Articular chondrocyte of knee joint (primary cell): Measurements from ENCODE around the gene WDR43. TPM values are rescaled to one million over a fixed set of nuclear protein-coding genes. Genes with fewer than 3 reads are reported as not detected.

ENCODE experiments used
- small RNA-seq: library from RNA; depleted of rRNA; stranded (forward); fragments of <200 nt; gene quantifications from one replicate; pipeline ENCODE3, GENCODE V24; 2012
- total RNA-seq: library from RNA; depleted of rRNA; stranded (reverse); fragments of >200 nt; gene quantifications from 2 replicates; pipeline ENCODE4 v1.2.3, GENCODE V29; 2012

The WDR43 gene, protein sequence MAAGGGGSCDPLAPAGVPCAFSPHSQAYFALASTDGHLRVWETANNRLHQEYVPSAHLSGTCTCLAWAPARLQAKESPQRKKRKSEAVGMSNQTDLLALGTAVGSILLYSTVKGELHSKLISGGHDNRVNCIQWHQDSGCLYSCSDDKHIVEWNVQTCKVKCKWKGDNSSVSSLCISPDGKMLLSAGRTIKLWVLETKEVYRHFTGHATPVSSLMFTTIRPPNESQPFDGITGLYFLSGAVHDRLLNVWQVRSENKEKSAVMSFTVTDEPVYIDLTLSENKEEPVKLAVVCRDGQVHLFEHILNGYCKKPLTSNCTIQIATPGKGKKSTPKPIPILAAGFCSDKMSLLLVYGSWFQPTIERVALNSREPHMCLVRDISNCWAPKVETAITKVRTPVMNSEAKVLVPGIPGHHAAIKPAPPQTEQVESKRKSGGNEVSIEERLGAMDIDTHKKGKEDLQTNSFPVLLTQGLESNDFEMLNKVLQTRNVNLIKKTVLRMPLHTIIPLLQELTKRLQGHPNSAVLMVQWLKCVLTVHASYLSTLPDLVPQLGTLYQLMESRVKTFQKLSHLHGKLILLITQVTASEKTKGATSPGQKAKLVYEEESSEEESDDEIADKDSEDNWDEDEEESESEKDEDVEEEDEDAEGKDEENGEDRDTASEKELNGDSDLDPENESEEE
- 62.3 and 63.0 TPM in 2 replicates for total RNA-seq

DNA sequence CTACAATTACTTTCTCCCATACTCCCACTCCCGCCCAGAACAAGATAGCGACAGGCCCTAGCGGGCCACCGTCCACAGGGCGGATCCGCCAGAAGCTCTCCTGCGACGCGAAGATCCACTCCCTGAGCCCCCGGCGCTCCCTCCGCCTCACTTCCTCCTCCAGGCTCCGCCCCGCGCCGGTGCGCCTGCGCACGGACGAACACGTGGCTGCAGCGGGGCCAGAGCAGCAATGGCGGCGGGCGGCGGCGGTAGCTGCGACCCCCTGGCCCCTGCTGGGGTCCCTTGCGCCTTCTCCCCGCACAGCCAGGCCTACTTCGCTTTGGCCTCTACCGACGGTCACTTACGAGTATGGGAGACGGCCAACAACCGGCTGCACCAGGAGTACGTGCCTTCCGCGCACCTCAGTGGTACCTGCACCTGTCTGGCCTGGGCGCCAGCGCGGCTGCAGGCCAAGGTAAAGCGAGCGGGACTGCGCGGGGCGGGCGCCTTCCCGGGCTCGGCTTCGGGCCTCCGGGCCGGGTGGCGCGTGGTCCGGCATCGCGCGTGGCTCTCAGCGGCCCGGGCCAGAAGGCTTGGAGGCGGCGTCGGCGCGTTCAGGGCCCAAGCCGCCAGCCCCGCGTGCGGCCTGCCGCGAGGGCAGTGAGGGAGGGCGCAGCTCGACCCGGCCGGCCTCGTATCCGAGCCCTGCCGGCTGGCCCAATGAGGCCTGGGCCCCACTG, at the start of gene WDR43:
Gene WDR43, plus strand, starts transcription at position 198 of the 719 bp plus-strand sequence. Its CDS starts 32 bp downstream, at position 230.

GRCh38 chr2:28870146-28870891, 24.1 kb upstream of the WDR43 start, which contains the start of gene TRMT61B:
TRMT61B (minus strand) TSS chr2:28870309; CDS start chr2:28870277, 32 bp downstream.

DNA sequence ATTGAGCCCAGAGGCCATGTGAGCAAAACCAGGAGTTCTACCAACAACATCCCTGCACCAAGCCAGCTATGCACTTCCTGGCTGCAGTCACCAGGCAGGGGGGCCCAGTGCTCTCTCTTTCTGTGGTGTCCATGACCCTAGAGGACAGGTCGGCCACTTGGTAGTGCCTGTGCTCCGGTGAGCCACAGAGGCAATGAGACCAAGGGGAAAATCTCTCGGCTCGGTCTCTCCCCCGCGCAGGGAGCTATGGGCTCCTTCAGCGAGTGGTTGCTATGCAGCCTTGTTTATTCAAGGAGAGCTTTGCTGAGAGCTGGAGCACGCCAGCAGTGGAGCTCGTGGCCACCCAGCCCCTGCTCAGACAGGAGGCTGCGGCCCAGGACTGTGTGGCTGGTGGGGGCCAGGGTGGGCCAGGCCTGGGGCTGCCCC, 86.6 kb downstream of the WDR43 start, which contains the start of gene TOGARAM2:
Gene TOGARAM2, plus strand, starts transcription at position 283 of the 426 bp plus-strand sequence. CDS start 13,537 bp downstream, outside the sequence.

Small RNA genes within 50 kb of the gene (small RNA-seq; reads per million reads assigned to genes)
- gene RF00019 (not detected), gene SNORD53 (15.6 reads per million, percentile 95 among the genes with 10 or more reads in this experiment), gene SNORD53B (9.5 reads per million, percentile 94 among the genes with 10 or more reads in this experiment), gene SNORD92 (4.8 reads per million, percentile 90 among the genes with 10 or more reads in this experiment)

Other genes with a start within 250 kb of the WDR43 start
- 302 and 355 TPM in 2 replicates for gene PPP1CB, start 142.8 kb upstream of the WDR43 start, total RNA-seq
- gene SPDYA, start 83.8 kb upstream of the WDR43 start, total RNA-seq = 0.86 and 1.3 TPM in 2 replicates
- gene TRMT61B, start 24.4 kb upstream of the WDR43 start, total RNA-seq = 16.1 and 16.9 TPM in 2 replicates
- under 0.01 and 0.26 TPM in 2 replicates for gene TOGARAM2, start 86.6 kb downstream of the WDR43 start, total RNA-seq
- gene PCARE, start 179.9 kb downstream of the WDR43 start, total RNA-seq = not detected in 2 replicates
- 65.2 and 77.1 TPM in 2 replicates for gene CLIP4, start 220.7 kb downstream of the WDR43 start, total RNA-seq